B cell (primary cell): ENCODE results near the gene JMJD1C. TPM values are rescaled to one million over a fixed set of nuclear protein-coding genes. Genes with fewer than 3 reads are reported as not detected.

Source experiments
- ATAC-seq: fragments of 200-7000 bp; cut with Tn5 transposase; one replicate; pipeline ENCODE4 v1.10.0; 2021; ENCODE audit warnings: low read depth, mild to moderate bottlenecking, moderate number of reproducible peaks, moderate library complexity
- CTCF ChIA-PET: fragments of 350-600 bp; sonication (Branson Sonifier 250); formaldehyde crosslinking; loops from one replicate; lab custom pipeline; 2021; ENCODE audit warnings: antibody characterized with exemption, inconsistent platforms; lab: Charles Lee
- POLR2A ChIA-PET: fragments of 350-600 bp; sonication (Branson Sonifier 250); formaldehyde crosslinking; loops from one replicate; lab custom pipeline; 2021; ENCODE audit warnings: antibody characterized with exemption; lab: Charles Lee
- DNase-seq: peaks from one replicate; pipeline ENCODE4 v3.0.0; 2013
- H2AFZ ChIP-seq: 2 replicates; pipeline ENCODE4 v1.6.1; 2012; ENCODE audit warnings: mild to moderate bottlenecking, low read depth, low read length; ENCODE audit not compliant: insufficient read depth, poor library complexity, severe bottlenecking
- H3K27ac ChIP-seq, 2 donors: 1 replicate in 1 of 2; 2 replicates in 1 of 2; pipeline ENCODE4 v1.5.1; 2012 to 2013; ENCODE audit warnings: low read length in 2 of 2, mild to moderate bottlenecking in 2 of 2, moderate library complexity in 1 of 2
- H3K27me3 ChIP-seq, 4 experiments: fragments of 200-600 bp in 1 of 4; sonication (generic) in 1 of 4; replicated peaks in 1 of 4; 1 replicate in 2 of 4; 2 replicates in 2 of 4; pipeline versions ENCODE4 v1.6.1 to v1.7.0; 2013 to 2016; ENCODE audit warnings: low read length in 3 of 4, mild to moderate bottlenecking in 2 of 4, mixed read lengths in 1 of 4, moderate library complexity in 1 of 4; ENCODE audit not compliant: insufficient read depth in 4 of 4, control insufficient read depth in 3 of 4; ENCODE audit errors: control extremely low read depth in 1 of 4
- H3K36me3 ChIP-seq, 2 experiments: replicated peaks in 1 of 2; 1 replicate in 1 of 2; 2 replicates in 1 of 2; pipeline versions ENCODE4 v1.6.1 to v1.7.1; 2013; ENCODE audit warnings: low read length in 1 of 2; ENCODE audit not compliant: insufficient read depth in 2 of 2, control insufficient read depth in 1 of 2; ENCODE audit errors: control extremely low read depth in 1 of 2, extremely low read depth in 1 of 2
- H3K4me1 ChIP-seq, 2 donors: fragments of 200-600 bp in 1 of 2; sonication (generic) in 1 of 2; 1 replicate in 1 of 2; 2 replicates in 1 of 2; pipeline versions ENCODE4 v1.5.1 to v1.6.1; 2013 to 2017; ENCODE audit warnings: low read length in 2 of 2; ENCODE audit not compliant: control insufficient read depth in 2 of 2, insufficient read depth in 2 of 2
- H3K4me2 ChIP-seq: replicated peaks from 2 replicates; pipeline ENCODE3; 2012; ENCODE audit warnings: mild to moderate bottlenecking, low read depth, low read length; ENCODE audit not compliant: poor library complexity, severe bottlenecking
- H3K4me3 ChIP-seq, 5 experiments: fragments of 200-600 bp in 1 of 5; sonication (generic) in 1 of 5; 1 replicate in 3 of 5; 2 replicates in 2 of 5; pipeline versions ENCODE4 v1.5.1 to v1.7.0; 2011 to 2016; ENCODE audit warnings: low read length in 4 of 5, mild to moderate bottlenecking in 4 of 5, low read depth in 2 of 5, control low read depth in 1 of 5, moderate library complexity in 1 of 5; ENCODE audit not compliant: insufficient read depth in 1 of 5; ENCODE audit errors: control extremely low read depth in 1 of 5, extremely low read depth in 1 of 5
- H3K79me2 ChIP-seq: fragments of 200-600 bp; sonication (generic); one replicate; pipeline ENCODE4 v1.6.0; 2016; ENCODE audit warnings: low read length; ENCODE audit not compliant: control insufficient read depth, insufficient read depth
- H3K9ac ChIP-seq: fragments of 200-600 bp; sonication (generic); 2 replicates; pipeline ENCODE4 v1.6.1; 2017; ENCODE audit warnings: mild to moderate bottlenecking, low read length, moderate library complexity
- H3K9me3 ChIP-seq, 3 donors: one replicate each; pipeline versions ENCODE4 v1.6.1 to v1.7.1; 2013; ENCODE audit warnings: low read length in 2 of 3; ENCODE audit not compliant: control insufficient read depth in 2 of 3, insufficient read depth in 1 of 3; ENCODE audit errors: control extremely low read depth in 1 of 3
- H4K20me1 ChIP-seq: 2 replicates; pipeline ENCODE4 v1.6.0; 2012; ENCODE audit warnings: mild to moderate bottlenecking, low read length; ENCODE audit not compliant: insufficient read depth, control insufficient read depth, poor library complexity, severe bottlenecking
- H3K27ac Mint-ChIP-seq: one replicate; pipeline ENCODE4 v1.8.0; 2021; ENCODE audit warnings: mixed read lengths
- H3K27me3 Mint-ChIP-seq: one replicate; pipeline ENCODE4 v1.8.0; 2021; ENCODE audit warnings: mixed read lengths
- H3K4me1 Mint-ChIP-seq: one replicate; pipeline ENCODE4 v1.8.0; 2021; ENCODE audit warnings: mixed read lengths
- H3K4me3 Mint-ChIP-seq: one replicate; pipeline ENCODE4 v1.8.0; 2021; ENCODE audit warnings: mixed read lengths
- H3K9me3 Mint-ChIP-seq: one replicate; pipeline ENCODE4 v1.8.0; 2022; ENCODE audit warnings: mixed read lengths; ENCODE audit not compliant: insufficient read depth
- EZH2 ChIP-seq: IDR thresholded peaks from 2 replicates; pipeline ENCODE4 v1.6.1; 2012; ENCODE audit warnings: borderline replicate concordance, low read depth, mild to moderate bottlenecking, moderate library complexity, low read length; ENCODE audit not compliant: insufficient read depth, poor library complexity, severe bottlenecking
- intact Hi-C: fragments of 100-400 bp; cut with micrococcal nuclease; formaldehyde crosslinking; loops from one replicate; pipeline ENCODE4 v1.10.0; 2022
- polyA plus RNA-seq: library from polyadenylated mRNA; depleted of rRNA; stranded (reverse); fragments of >200 nt; gene quantifications from 2 replicates; pipeline ENCODE4 v1.2.3, GENCODE V29; 2012
- small RNA-seq: library from RNA; depleted of rRNA; stranded (forward); fragments of <200 nt; gene quantifications from one replicate; pipeline ENCODE3, GENCODE V24; 2012; ENCODE audit warnings: low replicate concordance, low read depth; ENCODE audit not compliant: insufficient read length
- total RNA-seq, 2 donors: library from RNA; stranded (reverse); fragments of 120-200 nt in 1 of 2; gene quantifications; 1 replicate in 1 of 2; 2 replicates in 1 of 2; pipeline versions ENCODE4 v1.2.3 to v1.2.4, GENCODE V29; 2013 to 2022

Gene JMJD1C
- total and polyA plus RNA-seq, 2 donors (not counting 1 experiment from before 2014, with no cell fraction given) = 81.8 to 235 TPM

DNA sequence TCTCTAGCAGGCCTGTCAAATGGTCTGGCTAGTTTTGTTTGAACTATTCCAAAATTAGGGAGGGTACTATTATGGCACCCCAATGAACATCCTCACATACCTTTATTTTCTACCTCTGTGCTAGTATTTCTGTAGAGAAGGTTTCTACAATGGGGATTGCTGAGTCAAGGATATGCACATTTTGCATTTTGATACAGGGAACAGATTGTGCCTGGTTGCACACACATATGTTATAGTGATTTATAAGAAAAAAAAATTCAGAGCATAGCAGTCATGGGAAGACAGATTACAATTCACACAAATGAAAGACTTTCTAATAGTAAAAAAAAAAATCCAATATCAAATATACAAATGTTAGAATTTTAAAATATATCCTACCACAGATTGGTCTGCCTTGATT lies 346.7 kb downstream of the JMJD1C start:
- Mint-ChIP-seq H3K4me1 (no peaks in the 10 kb centered on the region), H3K27ac (no peak overlapping the region), H3K4me3 (no peak overlapping the region), H3K27me3 (peaks cover 5% of the 10 kb centered on the region), H3K9me3 (no peaks in the 10 kb centered on the region)
- Histone ChIP-seq H3K27ac (no peak overlapping the region), H3K36me3 (no peaks in the 10 kb centered on the region), H3K9ac (no peak overlapping the region), H3K9me3 (no peaks in the 10 kb centered on the region), H3K4me2 (no peak overlapping the region), H3K4me1 (no peaks in the 10 kb centered on the region), H2AFZ (no peak overlapping the region), H3K27me3 (no peaks in the 10 kb centered on the region), H3K79me2 (no peaks in the 10 kb centered on the region), H3K4me3 (no peak overlapping the region), H4K20me1 (no peaks in the 10 kb centered on the region)
- ATAC-seq (no peak), DNase-seq (no peak)
- intact Hi-C loops = no loop called here
- no peak for TF ChIP-seq EZH2
- ChIA-PET POLR2A (no interaction called here), CTCF (no interaction called here)

Small RNA genes lying within 50 kb of the gene (small RNA-seq; reads per million reads assigned to genes)
- gene AC022022.1 (not detected), gene MIR1296 (not detected)

Other genes starting within 250 kb of the JMJD1C start
- gene REEP3, start 55.4 kb upstream of the JMJD1C start, total RNA-seq = 8.1 and 8.8 TPM in 2 replicates
- gene REEP3, start 55.4 kb upstream of the JMJD1C start, polyA plus RNA-seq = 2.2 and 3.7 TPM in 2 replicates